ENCODE data around the gene PGR. TPM values are rescaled to one million over a fixed set of nuclear protein-coding genes. Genes with fewer than 3 reads are reported as not detected.

PGR gene
- total RNA-seq, 2 experiments from 2014 or later = not detected

DNA sequence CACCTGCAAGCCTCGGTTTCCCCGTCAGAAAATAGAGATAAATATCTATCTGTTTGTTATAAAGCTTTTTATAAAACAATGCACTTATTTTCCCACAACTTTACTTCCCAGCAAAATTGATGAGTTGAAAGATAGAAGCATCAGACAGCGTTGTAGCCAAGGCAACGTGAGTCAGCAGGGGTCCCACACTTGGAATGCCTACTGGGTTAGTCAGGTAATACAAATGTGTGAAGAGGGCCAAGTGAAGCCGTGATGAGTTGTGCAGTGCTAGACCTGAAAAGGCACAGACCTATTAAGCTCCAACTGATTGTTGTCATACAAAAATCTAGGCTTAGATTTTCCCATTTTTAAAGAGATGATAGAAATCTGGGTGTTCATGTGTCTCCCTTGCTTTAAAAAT, 118.7 kb downstream of the PGR start:
- Mint-ChIP-seq H3K27ac (no peak overlapping the region), H3K36me3 (ENCODE audit: low read depth) (no peaks in the 10 kb centered on the region), H3K9me3 (peaks cover 2% of the 10 kb centered on the region), H3K4me3 (no peak overlapping the region), H3K27me3 (no peaks in the 10 kb centered on the region), H3K4me1 (ENCODE audit: low read depth) (no peaks in the 10 kb centered on the region)
- intact Hi-C loops (cut with micrococcal nuclease) = no loop called here
- CTCF ChIA-PET = no interaction called here
- POLR2A ChIA-PET = no interaction called here
- no peak for DNase-seq
- no peak for ATAC-seq
- TF ChIP-seq, protein P1, sequence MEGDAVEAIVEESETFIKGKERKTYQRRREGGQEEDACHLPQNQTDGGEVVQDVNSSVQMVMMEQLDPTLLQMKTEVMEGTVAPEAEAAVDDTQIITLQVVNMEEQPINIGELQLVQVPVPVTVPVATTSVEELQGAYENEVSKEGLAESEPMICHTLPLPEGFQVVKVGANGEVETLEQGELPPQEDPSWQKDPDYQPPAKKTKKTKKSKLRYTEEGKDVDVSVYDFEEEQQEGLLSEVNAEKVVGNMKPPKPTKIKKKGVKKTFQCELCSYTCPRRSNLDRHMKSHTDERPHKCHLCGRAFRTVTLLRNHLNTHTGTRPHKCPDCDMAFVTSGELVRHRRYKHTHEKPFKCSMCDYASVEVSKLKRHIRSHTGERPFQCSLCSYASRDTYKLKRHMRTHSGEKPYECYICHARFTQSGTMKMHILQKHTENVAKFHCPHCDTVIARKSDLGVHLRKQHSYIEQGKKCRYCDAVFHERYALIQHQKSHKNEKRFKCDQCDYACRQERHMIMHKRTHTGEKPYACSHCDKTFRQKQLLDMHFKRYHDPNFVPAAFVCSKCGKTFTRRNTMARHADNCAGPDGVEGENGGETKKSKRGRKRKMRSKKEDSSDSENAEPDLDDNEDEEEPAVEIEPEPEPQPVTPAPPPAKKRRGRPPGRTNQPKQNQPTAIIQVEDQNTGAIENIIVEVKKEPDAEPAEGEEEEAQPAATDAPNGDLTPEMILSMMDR (IDR thresholded peaks at IDR 0.05) = no peak

- Mint-ChIP-seq H3K27me3 (no peaks in the 10 kb centered on the region), H3K36me3 (ENCODE audit: low read depth) (no peaks in the 10 kb centered on the region), H3K27ac (no peak overlapping the region), H3K4me1 (ENCODE audit: low read depth) (no peaks in the 10 kb centered on the region), H3K4me3 (no peak overlapping the region), H3K9me3 (peaks cover 2% of the 10 kb centered on the region)
- TF ChIP-seq, protein P1 (IDR thresholded peaks at IDR 0.05) = no peak
- CTCF ChIA-PET = no interaction called here
- no peak for ATAC-seq
- intact Hi-C loops (cut with micrococcal nuclease) = no loop called here
- POLR2A ChIA-PET = no interaction called here
- no peak for DNase-seq
Measured at GRCh38 chr11:101009690-101010055, 119.9 kb downstream of the PGR start.

- POLR2A ChIA-PET = no interaction called here
- TF ChIP-seq, protein P1 (IDR thresholded peaks at IDR 0.05) = no peak
- CTCF ChIA-PET = no interaction called here
- Mint-ChIP-seq H3K4me1 (ENCODE audit: low read depth) (no peaks in the 10 kb centered on the region), H3K9me3 (peaks cover 2% of the 10 kb centered on the region), H3K4me3 (no peak overlapping the region), H3K27ac (no peak overlapping the region), H3K27me3 (no peaks in the 10 kb centered on the region), H3K36me3 (ENCODE audit: low read depth) (no peaks in the 10 kb centered on the region)
- DNase-seq = no peak
- intact Hi-C loops (cut with micrococcal nuclease) = no loop called here
- ATAC-seq = no peak
Measured at GRCh38 chr11:101008961-101009689, 120.5 kb downstream of the PGR start.

DNA sequence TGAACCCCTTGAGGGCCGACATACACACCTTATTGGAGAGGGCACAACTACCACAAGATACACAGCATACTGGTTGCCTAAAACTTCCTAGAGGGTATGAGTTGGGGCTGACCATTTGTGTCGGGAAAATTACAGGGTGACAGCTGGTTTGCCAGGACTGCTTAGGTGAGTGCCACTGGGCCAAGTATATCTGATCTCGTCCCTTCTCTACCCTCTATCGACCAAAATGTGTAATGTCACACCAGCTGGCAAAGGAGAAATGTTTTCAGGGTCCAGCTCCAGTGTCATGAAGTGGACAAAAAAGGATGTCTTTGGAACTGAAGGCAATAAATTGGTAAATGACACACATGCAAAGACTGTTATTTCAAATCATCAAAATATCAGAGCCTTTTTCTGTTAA, 126.1 kb downstream of the PGR start:
- no peaks in the 10 kb centered on the region for H3K36me3 Mint-ChIP-seq (ENCODE audit: low read depth)
- intact Hi-C loops (cut with micrococcal nuclease) = no loop called here
- H3K27ac Mint-ChIP-seq = no peak overlapping the region
- no peak overlapping the region for H3K4me3 Mint-ChIP-seq
- CTCF ChIA-PET = no interaction called here
- ATAC-seq (no peak), DNase-seq (no peak)
- H3K4me1 Mint-ChIP-seq (ENCODE audit: low read depth) = no peaks in the 10 kb centered on the region
- TF ChIP-seq, protein P1 (IDR thresholded peaks at IDR 0.05) = no peak
- POLR2A ChIA-PET = no interaction called here
- H3K9me3 Mint-ChIP-seq = no peaks in the 10 kb centered on the region
- no peaks in the 10 kb centered on the region for H3K27me3 Mint-ChIP-seq

DNA sequence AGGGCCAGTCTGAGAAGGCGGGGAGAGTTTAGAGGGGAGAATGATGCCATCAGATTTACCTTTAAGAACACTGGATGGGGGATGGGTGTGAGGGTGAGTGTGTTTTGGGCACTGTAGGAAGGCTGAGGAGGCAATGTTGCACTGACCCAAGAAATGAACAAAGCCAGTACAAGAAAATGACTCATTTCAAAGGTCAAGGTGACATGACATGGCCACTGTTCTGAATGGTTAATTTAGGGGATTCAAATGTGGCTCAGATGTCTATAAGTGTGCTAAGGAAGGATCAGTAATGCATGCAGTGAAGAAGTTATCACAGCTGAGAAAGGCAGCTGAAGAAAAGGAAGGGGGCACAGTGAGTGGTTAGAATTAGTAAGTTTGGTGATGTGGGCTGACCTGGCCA, 129.9 kb downstream of the PGR start:
- TF ChIP-seq, protein P1 (IDR thresholded peaks at IDR 0.05) = no peak
- no peak overlapping the region for H3K4me3 Mint-ChIP-seq
- no peak for ATAC-seq
- H3K9me3 Mint-ChIP-seq = no peaks in the 10 kb centered on the region
- no peak for DNase-seq
- H3K27me3 Mint-ChIP-seq = no peaks in the 10 kb centered on the region
- intact Hi-C loops (cut with micrococcal nuclease) = no loop called here
- ChIA-PET CTCF (no interaction called here), POLR2A (no interaction called here)
- no peaks in the 10 kb centered on the region for H3K36me3 Mint-ChIP-seq (ENCODE audit: low read depth)
- H3K27ac Mint-ChIP-seq = no peak overlapping the region
- no peaks in the 10 kb centered on the region for H3K4me1 Mint-ChIP-seq (ENCODE audit: low read depth)

Data from activated CD8-positive, alpha-beta T cell treated with anti-CD3 and anti-CD28 coated beads for 36 hours (primary cell).